K562 treated with DMSO at 1 percent for 48 hours (cell line): Measurements from ENCODE around the gene RAB7A. TPM values are rescaled to one million over a fixed set of nuclear protein-coding genes. Genes with fewer than 3 reads are reported as not detected.

Source experiments
- total RNA-seq: library from RNA; unstranded; fragments of 300-600 nt; gene quantifications from 2 replicates; pipeline ENCODE4 v1.2.3, GENCODE V29; 2022; ENCODE audit warnings: low replicate concordance; ENCODE audit errors: extremely low read depth

RAB7A gene
- not detected in 2 replicates for total RNA-seq

GRCh38 chr3:128726023-128727016 is at the start of gene RAB7A:
TSS of gene RAB7A (plus strand) at chr3:128726183. CDS start at chr3:128795368, 69,185 bp downstream.

Other genes starting within 250 kb of the RAB7A start
- gene GATA2, start 233.0 kb upstream of the RAB7A start, total RNA-seq = 487 TPM in 1 of 2 replicates, not detected in the other
- gene RPN1, start 75.4 kb upstream of the RAB7A start, total RNA-seq = not detected in 2 replicates
- gene ACAD9, start 153.4 kb downstream of the RAB7A start, total RNA-seq = not detected in 2 replicates